Upper lobe of right lung (tissue), 1 donor: ENCODE measurements around the gene TMEM37. TPM values are rescaled to one million over a fixed set of nuclear protein-coding genes. Genes with fewer than 3 reads are reported as not detected.

Source experiments
- ATAC-seq: fragments of 200-7000 bp; cut with Tn5 transposase; one replicate; pipeline ENCODE4 v1.9.1; 2020; ENCODE audit warnings: mild to moderate bottlenecking, moderate library complexity
- DNase-seq: peaks from one replicate; pipeline ENCODE4 v3.0.0-alpha.2; 2020
- H3K27ac ChIP-seq: fragments of 200-600 bp; one replicate; pipeline ENCODE4 v1.8.0; 2022
- H3K27me3 ChIP-seq: fragments of 200-600 bp; one replicate; pipeline ENCODE4 v1.8.0; 2022; ENCODE audit warnings: mild to moderate bottlenecking
- H3K36me3 ChIP-seq: fragments of 200-600 bp; one replicate; pipeline ENCODE4 v1.8.0; 2022
- H3K4me1 ChIP-seq: fragments of 200-600 bp; one replicate; pipeline ENCODE4 v1.8.0; 2022
- H3K4me3 ChIP-seq: fragments of 200-600 bp; one replicate; pipeline ENCODE4 v1.8.0; 2022; ENCODE audit warnings: mild to moderate bottlenecking
- H3K9me3 ChIP-seq: fragments of 200-600 bp; one replicate; pipeline ENCODE4 v1.8.0; 2022
- intact Hi-C: fragments of 100-400 bp; cut with DNase I; formaldehyde crosslinking; loops from one replicate; pipeline ENCODE4 v1.11.0; 2022
- total RNA-seq: library from RNA; stranded (reverse); fragmentation: NEBNext Ultra II Directional; extraction: Animal tissue kit (Norgen Biotek cat#: 25700); gene quantifications from one replicate; pipeline ENCODE4 v1.2.1, GENCODE V29; 2021
- TF ChIP-seq, protein P1 (sequence below): fragments of 200-600 bp; IDR thresholded peaks from one replicate; pipeline ENCODE4 v1.8.0; 2022; ENCODE audit warnings: antibody characterized with exemption
- donor health status: DM: no; HTN: yes; CAD: no; lungs with severe emphysema.

The TMEM37 gene
- total RNA-seq, 1 donor from 2014 or later, result 23.8 TPM

DNA sequence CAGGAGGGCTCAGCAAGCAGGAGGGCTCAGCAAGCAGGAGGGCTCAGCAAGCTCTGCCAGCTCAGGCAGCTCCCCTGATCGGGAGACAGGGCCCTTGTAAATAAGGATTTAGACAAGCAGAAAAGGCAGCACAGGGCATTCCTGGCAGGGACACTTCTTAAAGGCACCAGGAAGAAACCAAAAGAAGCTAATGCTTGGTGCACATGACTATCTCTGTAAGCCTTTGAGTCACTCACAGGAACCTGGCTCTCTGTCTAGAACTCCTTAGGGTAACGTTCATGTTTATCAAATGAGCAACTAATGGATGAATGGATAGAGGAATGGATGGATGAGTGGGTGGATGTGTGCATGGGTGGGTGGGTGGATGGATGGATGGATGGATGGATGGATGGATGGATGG is 28.4 kb downstream of the TMEM37 start:
- TF ChIP-seq, protein P1, sequence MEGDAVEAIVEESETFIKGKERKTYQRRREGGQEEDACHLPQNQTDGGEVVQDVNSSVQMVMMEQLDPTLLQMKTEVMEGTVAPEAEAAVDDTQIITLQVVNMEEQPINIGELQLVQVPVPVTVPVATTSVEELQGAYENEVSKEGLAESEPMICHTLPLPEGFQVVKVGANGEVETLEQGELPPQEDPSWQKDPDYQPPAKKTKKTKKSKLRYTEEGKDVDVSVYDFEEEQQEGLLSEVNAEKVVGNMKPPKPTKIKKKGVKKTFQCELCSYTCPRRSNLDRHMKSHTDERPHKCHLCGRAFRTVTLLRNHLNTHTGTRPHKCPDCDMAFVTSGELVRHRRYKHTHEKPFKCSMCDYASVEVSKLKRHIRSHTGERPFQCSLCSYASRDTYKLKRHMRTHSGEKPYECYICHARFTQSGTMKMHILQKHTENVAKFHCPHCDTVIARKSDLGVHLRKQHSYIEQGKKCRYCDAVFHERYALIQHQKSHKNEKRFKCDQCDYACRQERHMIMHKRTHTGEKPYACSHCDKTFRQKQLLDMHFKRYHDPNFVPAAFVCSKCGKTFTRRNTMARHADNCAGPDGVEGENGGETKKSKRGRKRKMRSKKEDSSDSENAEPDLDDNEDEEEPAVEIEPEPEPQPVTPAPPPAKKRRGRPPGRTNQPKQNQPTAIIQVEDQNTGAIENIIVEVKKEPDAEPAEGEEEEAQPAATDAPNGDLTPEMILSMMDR, result no peak
- Histone ChIP-seq H3K4me1 (no peaks in the 10 kb centered on the region), H3K9me3 (no peaks in the 10 kb centered on the region), H3K36me3 (no peaks in the 10 kb centered on the region), H3K27me3 (no peaks in the 10 kb centered on the region), H3K4me3 (no peak overlapping the region), H3K27ac (no peak overlapping the region)
- intact Hi-C loops, result no loop called here
- no peak for ATAC-seq
- no peak for DNase-seq

DNA sequence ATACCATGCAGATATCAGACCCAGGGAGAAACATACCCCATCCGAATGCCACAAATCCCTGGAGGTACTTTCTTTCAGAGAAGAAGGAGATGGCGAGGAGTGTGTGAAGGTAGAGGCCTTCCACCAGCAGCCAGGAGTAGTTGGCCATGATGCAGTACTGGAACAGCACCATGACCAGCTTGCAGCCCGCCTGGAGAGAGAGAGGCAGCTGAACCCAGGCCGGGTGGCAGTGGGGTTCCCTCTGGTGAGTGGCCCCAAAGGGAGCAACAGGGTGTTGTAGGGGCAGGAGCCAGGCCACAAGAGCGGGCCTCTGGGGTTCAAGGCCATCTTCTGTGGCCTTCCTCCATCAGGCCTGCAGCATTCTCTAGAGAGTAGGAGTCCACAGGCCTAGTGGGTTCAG is 30.2 kb downstream of the TMEM37 start:
- no peaks in the 10 kb centered on the region for H3K9me3 ChIP-seq
- no peaks in the 10 kb centered on the region for H3K36me3 ChIP-seq
- H3K27ac ChIP-seq, result no peak overlapping the region
- no peaks in the 10 kb centered on the region for H3K27me3 ChIP-seq
- H3K4me3 ChIP-seq, result no peak overlapping the region
- DNase-seq, result no peak
- intact Hi-C loops, result no loop called here
- TF ChIP-seq, protein P1, result no peak
- no peak for ATAC-seq
- H3K4me1 ChIP-seq, result no peaks in the 10 kb centered on the region

DNA sequence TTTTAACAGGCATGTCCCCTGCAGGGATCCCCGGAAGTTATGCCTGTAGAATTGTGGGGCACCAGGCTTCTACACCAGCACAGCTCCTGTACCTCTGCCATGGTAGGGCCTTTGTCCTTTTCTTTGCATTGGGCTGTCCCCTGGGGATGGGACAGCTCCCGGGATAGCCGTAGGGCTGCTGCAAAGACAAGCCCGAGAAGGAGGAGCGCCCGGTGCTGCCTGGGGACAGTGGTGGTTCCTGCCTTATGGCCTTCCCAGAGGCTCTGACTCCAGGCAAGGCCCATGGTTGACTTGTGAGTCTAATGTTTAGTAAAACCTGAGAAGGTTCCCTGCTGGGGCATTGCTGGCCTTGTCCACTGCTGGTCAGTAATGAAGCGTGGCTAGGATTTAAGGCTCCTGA is 30.9 kb downstream of the TMEM37 start:
- Histone ChIP-seq H3K4me3 (no peak overlapping the region), H3K9me3 (no peaks in the 10 kb centered on the region), H3K4me1 (no peaks in the 10 kb centered on the region), H3K27ac (no peak overlapping the region), H3K27me3 (no peaks in the 10 kb centered on the region), H3K36me3 (no peaks in the 10 kb centered on the region)
- DNase-seq (no peak), ATAC-seq (no peak)
- TF ChIP-seq, protein P1, result no peak
- intact Hi-C loops, result no loop called here

DNA sequence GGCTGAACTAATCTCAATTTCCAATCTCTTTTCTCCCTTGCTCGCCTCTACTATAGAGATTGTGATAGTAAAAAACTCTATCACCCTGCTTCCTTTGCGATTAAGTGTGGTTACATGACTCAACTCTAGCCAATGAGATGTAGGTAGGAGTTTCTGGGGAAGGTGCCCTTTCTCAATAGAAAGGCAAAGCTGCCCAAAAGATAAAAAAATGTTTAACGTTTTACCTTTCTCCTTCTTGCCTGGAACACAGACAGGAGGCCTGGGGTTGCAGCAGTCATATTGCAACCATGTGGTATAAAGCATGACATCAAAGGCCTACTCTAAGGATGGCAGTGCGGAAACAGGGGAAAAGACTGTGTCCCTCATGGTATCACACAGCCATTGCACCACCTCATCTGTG is 31.5 kb downstream of the TMEM37 start:
- H3K36me3 ChIP-seq, result no peaks in the 10 kb centered on the region
- DNase-seq (no peak), ATAC-seq (no peak)
- H3K4me3 ChIP-seq, result no peak overlapping the region
- H3K27ac ChIP-seq, result no peak overlapping the region
- TF ChIP-seq, protein P1, result no peak
- H3K27me3 ChIP-seq, result no peaks in the 10 kb centered on the region
- H3K9me3 ChIP-seq, result no peaks in the 10 kb centered on the region
- intact Hi-C loops, result no loop called here
- H3K4me1 ChIP-seq, result no peaks in the 10 kb centered on the region

DNA sequence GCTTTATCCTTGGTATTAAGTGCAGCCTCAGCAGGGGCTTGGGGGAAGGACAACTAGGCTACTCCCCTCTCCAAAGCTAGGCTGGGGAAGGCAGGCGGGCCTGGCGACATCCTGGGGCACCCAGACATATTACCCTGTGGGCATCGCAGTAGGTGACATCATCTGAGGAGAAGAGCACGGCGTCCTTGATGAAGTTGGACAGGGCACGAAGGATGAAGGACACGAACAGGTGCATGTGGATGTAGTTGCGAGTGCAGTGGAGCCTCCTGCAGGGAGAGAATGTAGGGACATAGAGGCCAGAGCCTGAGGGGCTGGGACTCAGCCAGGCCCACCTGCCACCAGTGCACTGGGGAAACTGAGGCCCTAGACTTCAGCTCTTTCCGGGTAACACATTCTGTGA is 32.3 kb downstream of the TMEM37 start:
- TF ChIP-seq, protein P1, result no peak
- intact Hi-C loops, result no loop called here
- DNase-seq (no peak), ATAC-seq (no peak)
- Histone ChIP-seq H3K27ac (no peak overlapping the region), H3K4me1 (peaks cover 4% of the 10 kb centered on the region), H3K4me3 (no peak overlapping the region), H3K36me3 (no peaks in the 10 kb centered on the region), H3K9me3 (no peaks in the 10 kb centered on the region), H3K27me3 (no peaks in the 10 kb centered on the region)

DNA sequence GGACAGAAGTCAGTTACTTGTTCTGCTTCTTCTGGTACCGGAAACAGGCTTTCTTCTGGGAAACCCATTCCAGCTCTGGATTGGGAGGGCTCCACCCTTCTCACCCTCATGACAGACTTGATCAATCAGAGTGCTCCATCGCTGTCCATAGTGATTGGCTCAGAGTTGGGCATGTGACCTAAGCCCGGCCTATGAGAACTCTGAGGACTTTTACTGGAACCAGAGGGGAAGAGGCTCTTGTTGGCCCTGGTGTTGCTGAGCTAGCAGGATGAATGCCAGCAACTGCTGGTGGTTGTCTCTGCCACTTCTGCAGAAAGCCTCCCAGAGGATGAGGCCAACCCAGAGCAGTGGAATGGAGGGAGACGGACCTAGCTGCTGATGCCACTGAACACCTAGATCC is 33.3 kb downstream of the TMEM37 start:
- H3K9me3 ChIP-seq, result no peaks in the 10 kb centered on the region
- TF ChIP-seq, protein P1, result no peak
- intact Hi-C loops, result no loop called here
- peaks cover 7% of the 10 kb centered on the region for H3K4me1 ChIP-seq
- DNase-seq (no peak), ATAC-seq (peak; percentile 73)
- H3K27ac ChIP-seq, result peak overlapping the region; percentile 55
- no peaks in the 10 kb centered on the region for H3K27me3 ChIP-seq
- no peaks in the 10 kb centered on the region for H3K36me3 ChIP-seq
- H3K4me3 ChIP-seq, result no peak overlapping the region
